ENCODE results near the gene NTN4.
"Not testable (repeated sequence)": the region's sequence is repeated elsewhere in the genome, so short reads cannot be mapped to it uniquely, and the experiment has no call there.

The NTN4 gene

GRCh38 chr12:95796982-95797289 lies 6.4 kb upstream of the NTN4 start:
- no peak for DNase-seq (ENCODE audit: insufficient read length, low spot score)
- no peak for FAIRE-seq

GRCh38 chr12:95796225-95796981 lies 5.8 kb upstream of the NTN4 start:
- no peak for DNase-seq (ENCODE audit: insufficient read length, low spot score)
- FAIRE-seq: no peak

GRCh38 chr12:95790917-95791849 lies 619 bp upstream of the NTN4 start:
- DNase-seq (ENCODE audit: insufficient read length, low spot score) (peak; percentile 51), FAIRE-seq (peak; percentile 60)

- peak; percentile 23 for DNase-seq (ENCODE audit: insufficient read length, low spot score)
- FAIRE-seq: no peak
Observed at GRCh38 chr12:95789126-95790032, 1.2 kb downstream of the NTN4 start.

GRCh38 chr12:95788637-95789036 lies 1.9 kb downstream of the NTN4 start:
- FAIRE-seq (no peak), DNase-seq (ENCODE audit: insufficient read length, low spot score) (peak; percentile 41)

- FAIRE-seq: no peak
- no peak for DNase-seq (ENCODE audit: insufficient read length, low spot score)
Observed at GRCh38 chr12:95787274-95787818, 3.2 kb downstream of the NTN4 start.

- FAIRE-seq (no peak), DNase-seq (ENCODE audit: insufficient read length, low spot score) (no peak)
Observed at GRCh38 chr12:95784915-95785314, 5.6 kb downstream of the NTN4 start.

- no peak for FAIRE-seq
Observed at GRCh38 chr12:95784286-95784685, 6.3 kb downstream of the NTN4 start.

GRCh38 chr12:95775466-95775865 lies 15.1 kb downstream of the NTN4 start:
- DNase-seq (ENCODE audit: insufficient read length, low spot score); FAIRE-seq: not testable (repeated sequence)

More at GRCh38 chr12:95784286-95784685, 6.3 kb downstream of the NTN4 start:
- DNase-seq (ENCODE audit: insufficient read length, low spot score): no peak

- no peak for DNase-seq (ENCODE audit: insufficient read length, low spot score)
- no peak for FAIRE-seq
Observed at GRCh38 chr12:95774311-95775045, 16.1 kb downstream of the NTN4 start.

- no peak for FAIRE-seq
- no peak for DNase-seq (ENCODE audit: insufficient read length, low spot score)
Observed at GRCh38 chr12:95773320-95773719, 17.2 kb downstream of the NTN4 start.

- peak; percentile 54 for FAIRE-seq
- no peak for DNase-seq (ENCODE audit: insufficient read length, low spot score)
Observed at GRCh38 chr12:95767703-95768102, 22.9 kb downstream of the NTN4 start.

- FAIRE-seq (no peak), DNase-seq (ENCODE audit: insufficient read length, low spot score) (peak; percentile 21)
Observed at GRCh38 chr12:95766356-95767019, 24.1 kb downstream of the NTN4 start.

- DNase-seq (ENCODE audit: insufficient read length, low spot score) (no peak), FAIRE-seq (no peak)
Observed at GRCh38 chr12:95764848-95765247, 25.7 kb downstream of the NTN4 start.

GRCh38 chr12:95763809-95764253 lies 26.7 kb downstream of the NTN4 start:
- peak; percentile 88 for DNase-seq (ENCODE audit: insufficient read length, low spot score)
- peak; percentile 91 for FAIRE-seq

GRCh38 chr12:95762123-95762785 lies 28.3 kb downstream of the NTN4 start:
- DNase-seq (ENCODE audit: insufficient read length, low spot score) (no peak), FAIRE-seq (no peak)

- FAIRE-seq (no peak), DNase-seq (ENCODE audit: insufficient read length, low spot score) (no peak)
Observed at GRCh38 chr12:95760371-95760770, 30.2 kb downstream of the NTN4 start.

- no peak for DNase-seq (ENCODE audit: insufficient read length, low spot score)
- FAIRE-seq: no peak
Observed at GRCh38 chr12:95759718-95760117, 30.8 kb downstream of the NTN4 start.

GRCh38 chr12:95759039-95759438 lies 31.5 kb downstream of the NTN4 start:
- DNase-seq (ENCODE audit: insufficient read length, low spot score): no peak
- FAIRE-seq: no peak
